GM18519 (cell line): ENCODE results near the gene TSPAN3.

Experiments used
- ATAC-seq: cut with Tn5 transposase; IDR thresholded peaks from one replicate; pipeline ENCODE4 v1.9.1; 2021; ENCODE audit warnings: mild to moderate bottlenecking, moderate library complexity; ENCODE audit not compliant: unreplicated experiment, low FRiP score

TSPAN3 gene

DNA sequence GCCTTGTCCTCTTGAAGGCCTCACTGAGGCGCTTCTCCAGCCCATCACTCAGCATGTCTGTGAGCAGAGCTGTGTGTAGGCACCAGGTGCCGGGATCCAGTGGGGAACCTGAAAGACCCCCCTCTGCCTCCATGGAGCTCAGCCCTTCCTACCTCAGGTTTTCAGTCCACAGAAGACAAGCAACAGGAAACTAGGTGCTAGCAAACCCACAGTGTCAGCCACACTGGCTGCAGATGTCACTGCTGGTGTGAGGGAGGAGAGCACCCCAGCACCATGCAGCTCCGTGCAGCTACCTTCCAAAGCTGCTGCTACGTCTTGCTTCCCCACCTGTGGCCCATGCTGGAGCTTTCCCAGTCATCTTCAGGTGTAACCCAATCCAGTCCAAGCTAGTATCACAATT is 58.0 kb downstream of the TSPAN3 start:
- ATAC-seq = no peak

DNA sequence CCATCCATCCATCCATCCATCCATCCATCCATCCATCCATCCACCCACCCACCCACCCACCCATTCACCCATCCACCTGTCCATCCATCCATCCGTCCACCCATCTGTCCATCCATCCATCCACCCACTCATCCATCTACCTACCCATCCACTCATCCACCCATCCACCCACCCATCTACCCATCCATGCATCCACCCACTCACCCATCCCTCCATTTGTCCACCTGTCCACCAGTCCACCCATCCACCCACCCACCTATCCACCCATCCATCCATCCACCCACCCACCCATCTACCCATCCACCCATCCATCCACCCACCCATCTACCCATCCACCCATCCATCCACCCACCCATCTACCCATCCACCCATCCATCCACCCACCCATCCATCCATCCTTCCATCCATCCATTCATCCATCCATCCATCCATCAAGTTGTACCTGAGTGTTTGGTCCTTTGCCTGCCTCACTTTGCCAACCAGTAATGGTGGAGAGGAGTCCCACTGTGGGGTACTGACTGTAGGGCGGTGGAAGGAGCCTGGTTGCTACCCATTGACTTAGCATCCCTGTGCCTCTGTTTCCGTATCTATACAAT is 58.7 kb downstream of the TSPAN3 start:
- no peak for ATAC-seq

DNA sequence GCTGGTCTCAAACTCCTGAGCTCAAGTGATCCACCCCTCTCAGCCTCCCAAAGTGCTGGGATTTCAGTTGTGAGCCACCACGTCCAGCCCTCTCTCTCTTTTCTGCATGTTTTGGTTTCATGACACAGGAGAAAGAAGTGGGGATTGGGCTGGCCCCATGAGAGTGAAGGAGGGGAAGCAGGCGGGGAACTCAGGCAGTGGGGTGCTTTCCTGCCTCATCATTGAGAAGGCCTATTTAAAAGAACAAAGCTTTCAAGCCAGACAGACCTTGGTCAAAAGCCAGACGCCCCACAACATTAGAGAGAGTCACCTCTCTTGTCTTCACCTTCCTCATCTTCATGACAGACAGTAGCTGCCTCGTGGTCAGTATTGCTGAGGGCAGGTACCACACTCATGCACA is 60.1 kb downstream of the TSPAN3 start:
- no peak for ATAC-seq

DNA sequence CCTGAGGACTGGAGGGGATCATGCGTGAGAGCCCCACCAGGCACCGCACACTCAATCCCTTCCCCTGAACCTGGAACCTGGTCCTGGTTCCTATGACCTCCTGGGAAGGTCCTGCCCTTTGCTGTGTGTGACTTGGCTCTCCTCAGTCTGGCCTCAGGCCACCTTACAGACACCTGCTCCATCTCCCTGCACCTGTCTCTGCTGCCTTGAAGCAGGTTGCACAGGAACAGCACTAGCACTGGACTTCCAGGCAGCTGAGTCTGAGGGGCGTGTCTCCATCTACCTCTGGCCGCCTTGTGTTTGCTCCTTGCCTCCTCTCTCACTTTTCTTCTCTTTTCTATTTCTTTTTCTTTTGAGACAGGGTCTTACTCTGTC is 60.6 kb downstream of the TSPAN3 start:
- no peak for ATAC-seq

DNA sequence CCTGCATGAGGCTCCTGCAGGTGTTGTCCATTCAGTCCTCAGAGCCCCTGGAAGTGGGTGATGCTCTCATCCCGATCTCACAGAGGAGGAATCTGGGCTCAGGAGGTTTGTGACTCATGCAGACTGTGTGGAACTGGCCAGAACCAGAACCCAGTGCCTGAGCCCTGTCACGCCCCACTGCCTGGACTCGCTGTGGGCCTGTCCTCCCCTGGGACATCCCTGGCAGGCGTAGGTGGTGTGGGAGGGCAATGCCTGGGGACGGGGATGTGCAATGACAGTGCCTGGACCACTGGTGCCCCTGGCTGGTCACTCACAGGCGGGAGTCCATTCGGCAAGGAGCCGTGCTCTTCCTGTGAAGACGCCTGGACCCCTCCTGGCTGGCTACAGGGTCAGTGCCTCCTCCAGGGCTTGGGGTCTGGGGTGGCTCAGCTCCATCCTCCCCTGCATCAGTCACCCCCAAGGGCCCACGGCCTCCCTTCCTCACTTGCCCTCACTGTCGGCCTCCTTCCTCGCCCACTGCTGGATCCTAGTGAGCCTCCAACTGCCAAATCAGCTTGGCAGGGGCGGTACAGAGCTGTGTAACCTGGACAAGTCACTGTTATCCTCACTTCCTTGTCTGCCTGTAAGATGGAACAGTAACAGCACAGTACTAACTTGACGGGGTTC is 61.1 kb downstream of the TSPAN3 start:
- ATAC-seq = no peak

DNA sequence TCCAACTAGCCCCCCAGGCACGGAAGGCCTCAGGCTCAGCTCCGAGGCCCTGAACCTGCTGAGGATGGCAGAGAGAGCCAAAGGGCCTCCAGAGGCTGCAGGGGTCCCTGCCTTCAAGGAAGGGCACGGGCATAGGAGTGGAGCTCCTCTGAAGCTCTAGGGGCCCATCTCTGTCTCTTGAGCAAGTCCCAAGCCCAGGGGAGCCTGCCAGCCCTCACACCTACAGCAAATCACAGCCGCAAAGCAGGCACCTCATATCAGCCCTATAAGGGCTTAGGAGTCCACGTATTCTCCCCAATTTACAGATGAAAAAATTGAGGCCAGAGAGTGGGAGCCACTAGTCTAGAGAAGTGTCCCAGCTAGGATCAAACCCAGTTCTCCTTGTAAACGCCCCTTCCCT is 61.7 kb downstream of the TSPAN3 start:
- no peak for ATAC-seq

DNA sequence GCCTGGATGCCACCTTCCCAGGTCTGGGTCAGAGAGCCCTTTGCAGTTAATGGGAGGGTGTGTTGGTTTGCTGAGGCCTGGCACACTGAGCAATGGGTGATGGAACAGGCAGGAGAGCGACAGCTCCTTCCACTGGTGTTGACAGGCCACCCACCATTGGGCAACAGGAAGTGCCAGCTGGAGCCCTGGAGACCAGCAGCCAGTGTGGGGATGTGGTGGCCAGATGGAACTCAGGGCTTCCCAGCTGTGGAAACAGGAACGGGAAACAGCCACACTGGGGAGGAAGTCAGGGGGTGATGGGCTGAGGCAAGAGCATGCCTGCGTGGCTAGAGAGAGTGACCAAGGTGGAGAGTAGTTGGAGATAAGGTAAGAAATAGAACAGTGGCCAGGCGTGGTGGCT is 66.7 kb downstream of the TSPAN3 start:
- no peak for ATAC-seq

DNA sequence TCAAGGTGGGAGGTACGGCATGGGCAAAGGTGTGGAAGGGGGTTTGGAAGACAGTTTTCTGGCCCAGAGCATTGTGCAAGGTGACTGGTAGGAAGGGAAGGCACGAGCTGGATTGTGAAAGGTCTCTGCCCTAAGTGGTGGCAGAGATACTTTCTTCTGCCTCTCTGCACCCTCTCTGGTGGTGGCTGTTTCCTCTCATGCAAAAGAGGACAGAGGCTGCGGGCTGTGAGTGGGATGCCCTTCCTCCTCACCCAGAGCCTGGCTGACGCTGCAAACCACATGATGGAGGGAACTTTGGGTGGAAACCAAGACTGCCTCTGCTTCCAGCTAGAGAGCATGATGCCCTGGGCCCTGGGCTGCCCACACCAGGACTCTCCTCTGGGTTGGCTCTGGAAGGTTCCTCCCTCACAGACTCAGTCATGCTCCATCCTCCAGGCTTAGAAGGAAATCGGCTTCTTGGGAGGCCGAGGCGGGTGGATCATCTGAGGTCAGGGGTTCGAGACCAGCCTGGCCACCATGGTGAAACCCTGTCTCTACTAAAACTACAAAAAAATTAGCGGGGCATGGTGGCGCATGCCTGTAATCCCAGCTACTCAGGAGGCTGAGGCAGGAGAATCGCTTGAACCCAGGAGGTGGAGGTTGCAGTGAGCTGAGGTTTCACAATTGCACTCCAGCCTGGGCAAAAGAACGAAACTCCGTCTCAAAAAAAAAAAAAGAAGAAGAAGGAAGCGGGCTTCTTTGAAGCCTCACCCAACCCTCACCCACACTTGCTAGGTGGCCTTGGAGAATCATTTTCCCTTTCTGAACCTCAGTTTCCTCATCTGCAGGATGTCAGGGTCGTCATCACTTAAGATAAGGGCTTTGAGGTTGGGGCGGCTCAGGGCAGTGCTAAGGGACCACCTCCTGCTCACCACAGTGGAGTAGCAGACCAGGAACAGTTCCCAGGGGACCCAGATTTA is 67.7 kb downstream of the TSPAN3 start:
- no peak for ATAC-seq

DNA sequence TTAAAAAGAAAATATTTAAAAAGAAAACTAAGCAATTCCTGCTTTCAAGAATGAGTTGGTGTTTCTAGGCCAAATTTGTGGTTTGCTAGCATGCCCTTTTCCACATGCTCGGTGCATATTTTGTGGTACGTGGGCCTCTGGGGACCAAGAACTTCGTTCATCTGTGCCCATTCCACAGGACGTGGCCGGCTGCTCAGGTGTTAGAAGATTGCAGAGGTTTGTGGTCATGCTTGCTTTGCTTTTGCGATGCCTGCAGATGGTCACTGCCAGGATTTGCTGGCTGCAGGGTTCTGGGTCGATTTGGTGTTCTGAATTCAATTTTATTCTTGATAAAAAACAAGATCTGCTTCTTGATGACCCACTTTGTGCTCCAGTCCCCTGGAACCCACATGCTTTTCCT is 68.5 kb downstream of the TSPAN3 start:
- no peak for ATAC-seq

DNA sequence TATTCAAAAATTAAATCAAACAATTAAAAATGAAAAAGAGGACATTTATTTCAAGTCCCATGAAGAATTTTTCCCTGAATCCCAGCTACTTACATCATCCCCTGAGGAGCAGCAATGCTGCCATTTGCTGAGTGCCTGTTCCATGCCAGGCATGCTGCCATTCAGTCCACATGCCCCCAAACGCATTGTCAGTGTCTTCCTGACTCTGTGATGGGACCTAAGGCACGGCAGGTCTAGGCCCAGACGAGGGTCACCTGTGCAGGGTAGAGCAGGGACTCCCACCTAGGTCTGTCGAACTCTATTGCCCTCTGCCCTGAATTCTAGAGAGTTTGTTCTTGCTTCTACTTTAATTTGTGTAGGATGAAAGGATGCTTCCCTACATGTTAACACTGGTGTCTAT is 68.9 kb downstream of the TSPAN3 start:
- ATAC-seq = no peak

DNA sequence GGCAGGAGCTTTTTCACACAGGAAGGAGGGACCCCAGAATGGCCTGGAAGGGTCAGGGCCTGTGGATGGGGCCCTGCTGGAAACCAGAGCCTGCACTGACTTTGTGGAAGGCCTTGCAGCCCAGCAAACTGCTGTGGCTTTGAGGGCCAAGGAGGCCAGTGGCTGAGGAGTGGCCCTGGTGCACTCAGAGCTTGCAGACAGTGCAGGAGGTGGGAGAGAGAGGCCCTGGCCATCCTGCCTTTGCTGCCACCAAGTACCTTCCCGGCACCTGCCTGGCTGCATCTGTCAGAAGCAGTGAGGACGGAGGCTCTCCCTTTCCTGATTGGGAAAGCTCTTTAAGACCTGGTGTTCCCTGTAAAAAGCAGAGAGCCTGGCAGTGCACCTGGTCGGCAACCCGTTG is 69.6 kb downstream of the TSPAN3 start:
- ATAC-seq = no peak

DNA sequence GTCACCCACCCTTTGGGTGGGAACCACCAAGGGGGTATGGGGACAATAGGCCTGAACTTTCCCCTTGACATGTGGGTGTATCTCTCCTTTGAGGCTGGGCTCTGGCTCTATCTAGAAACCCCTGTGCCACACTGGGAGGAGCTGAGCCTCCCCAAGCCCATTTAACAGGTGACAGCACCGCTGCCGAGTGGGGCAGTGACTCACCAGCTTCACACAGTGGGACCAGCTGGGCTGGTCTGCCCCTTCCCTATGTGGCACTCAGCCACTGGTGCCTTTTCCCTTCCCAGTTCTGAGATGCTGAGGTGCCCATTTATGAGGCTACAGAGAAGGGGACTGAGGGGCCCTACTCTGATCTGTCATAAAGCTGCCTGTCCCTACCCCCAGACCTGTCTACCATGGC is 70.9 kb downstream of the TSPAN3 start:
- no peak for ATAC-seq

DNA sequence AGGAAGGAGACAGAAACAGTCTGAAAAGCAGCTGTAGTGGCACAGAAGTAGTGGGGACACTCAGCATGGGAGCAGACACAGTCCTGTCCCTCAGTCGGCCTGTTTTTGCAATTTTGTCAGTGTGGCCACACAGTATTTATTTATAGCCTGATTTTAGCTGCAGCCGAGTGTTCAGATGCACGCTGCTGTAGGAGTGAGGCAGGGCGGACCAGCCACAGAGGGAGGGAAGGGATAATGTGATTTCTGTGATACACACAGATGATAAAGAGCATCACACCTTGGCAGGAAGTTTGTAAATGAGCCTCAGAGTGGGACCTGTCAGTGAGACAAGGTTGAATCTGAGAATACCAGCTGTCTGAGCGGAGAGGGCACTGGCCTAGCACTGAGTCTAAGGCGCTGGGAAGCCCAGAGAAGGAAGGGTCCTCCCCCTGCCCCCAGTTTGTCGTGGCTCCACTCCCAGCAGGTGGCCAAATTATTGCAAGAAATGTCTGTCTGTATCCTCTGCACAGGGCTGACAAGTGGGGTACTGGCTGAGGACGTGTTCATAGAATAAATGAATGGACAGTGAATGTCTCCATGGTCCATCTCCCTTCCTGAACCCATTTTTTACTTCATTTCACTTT is 72.1 kb downstream of the TSPAN3 start:
- ATAC-seq = no peak

DNA sequence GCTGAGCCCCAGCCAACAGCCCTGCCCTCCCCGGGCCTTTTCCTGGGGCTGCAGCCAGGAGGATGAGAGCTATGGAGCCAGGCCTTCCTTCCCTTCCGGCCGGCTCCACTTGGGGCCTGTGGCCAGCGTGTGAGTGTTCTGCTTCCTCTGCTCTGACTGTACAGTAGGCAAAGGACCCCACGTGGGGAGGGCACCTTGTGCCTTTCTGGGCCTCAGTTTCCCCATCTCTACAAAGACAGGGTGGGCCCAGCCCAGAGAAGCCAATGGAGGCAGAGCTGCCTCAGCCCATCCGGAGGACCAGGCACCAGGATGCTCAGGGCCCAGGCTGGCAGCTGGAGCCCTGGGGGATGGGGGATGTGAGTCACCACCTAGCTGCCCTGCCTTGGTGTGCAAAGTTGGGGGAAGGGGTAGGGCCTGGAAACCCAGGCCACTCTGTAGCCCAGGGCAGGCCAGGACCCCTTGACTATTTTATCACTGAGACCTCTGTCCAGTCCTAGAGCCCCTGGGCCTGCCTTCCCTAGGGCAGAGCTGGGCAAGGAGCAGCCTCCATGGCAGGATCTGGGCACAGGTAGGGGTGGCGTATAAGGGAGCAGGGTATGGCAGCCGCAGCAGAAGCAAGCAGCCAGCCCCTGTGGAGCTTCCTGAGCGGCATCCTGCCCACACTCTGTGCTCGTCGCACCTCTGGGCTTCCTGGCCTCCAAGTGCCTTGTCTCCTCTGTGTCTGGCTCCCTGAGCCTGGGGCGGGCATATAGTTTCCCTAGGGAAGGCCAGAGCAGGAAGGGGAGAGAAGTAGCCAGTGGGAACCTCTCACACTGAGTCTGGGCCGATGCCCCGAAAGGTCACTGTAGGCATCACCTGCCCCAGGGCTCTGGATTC is 74.1 kb downstream of the TSPAN3 start:
- ATAC-seq = no peak

DNA sequence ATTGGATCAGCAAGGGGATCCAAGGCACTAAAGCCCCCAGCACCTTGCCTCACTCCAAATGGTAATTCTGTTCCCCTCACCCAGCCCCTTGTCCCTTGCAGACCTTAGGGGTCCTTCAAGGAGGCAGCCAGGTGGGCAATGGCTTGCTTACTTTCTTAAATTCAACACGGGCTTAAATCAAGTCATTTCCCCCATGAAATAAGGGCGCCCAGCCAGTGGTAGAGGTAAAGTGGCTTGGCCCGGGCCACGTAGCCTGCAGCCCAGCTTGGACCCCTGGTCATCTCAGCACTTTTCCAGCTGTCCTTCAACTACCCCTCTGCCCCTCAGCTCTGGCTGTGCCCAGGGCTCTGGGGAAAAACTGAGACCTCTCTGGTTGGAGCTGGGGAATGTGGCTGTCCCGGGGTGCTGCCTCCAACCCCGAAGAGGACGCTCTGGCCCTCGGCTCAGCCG is 74.8 kb downstream of the TSPAN3 start:
- no peak for ATAC-seq

DNA sequence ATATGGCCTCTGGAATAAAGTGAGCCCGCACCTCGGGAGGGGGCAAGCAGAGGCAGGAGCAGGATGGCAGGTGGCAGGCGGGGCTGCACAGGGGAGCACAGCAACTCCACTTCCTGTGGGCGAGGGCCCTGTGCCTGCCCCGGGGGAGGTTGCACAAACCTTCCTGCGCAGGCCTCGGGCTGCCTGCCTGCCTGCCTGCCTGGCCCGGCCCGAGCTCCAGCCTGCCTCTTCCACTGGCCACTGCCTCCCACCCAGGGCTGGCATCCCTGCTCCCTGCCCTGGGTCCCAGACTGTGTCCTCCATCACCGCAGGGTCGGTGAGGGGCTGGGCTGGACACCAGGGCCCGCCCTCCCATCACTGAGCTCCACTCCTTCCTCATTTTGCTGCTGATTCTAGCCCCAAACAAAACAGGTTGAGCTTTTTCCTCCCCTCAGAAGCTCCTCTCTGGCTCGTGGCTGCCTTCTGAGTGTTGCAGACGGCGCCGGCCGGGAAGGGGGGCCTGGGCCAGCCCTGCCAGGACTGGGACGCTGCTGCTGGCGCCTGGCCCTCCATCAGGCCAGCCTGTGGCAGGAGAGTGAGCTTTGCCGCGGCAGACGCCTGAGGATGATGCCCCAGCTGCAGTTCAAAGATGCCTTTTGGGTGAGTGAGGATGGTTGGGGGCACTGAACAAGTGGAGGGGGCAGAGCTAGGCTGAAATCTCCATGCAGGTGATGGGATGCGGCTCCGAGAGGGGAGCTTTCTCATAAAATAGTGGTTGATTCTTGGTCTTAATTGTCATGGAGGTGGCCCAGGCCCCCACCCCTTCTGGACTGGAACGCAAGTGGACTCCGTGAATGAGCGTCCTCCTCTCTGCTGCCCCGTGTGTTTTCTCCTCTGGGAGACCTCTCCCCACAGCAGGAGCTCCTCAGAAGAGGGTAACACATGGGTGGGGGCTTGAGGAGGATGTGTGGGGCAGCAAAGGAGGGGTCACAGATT is 75.7 kb downstream of the TSPAN3 start, which contains the start of gene PSTPIP1:
Gene PSTPIP1 (plus strand): TSS at position 156 of the 975 bp plus-strand sequence. CDS start 448 bp downstream, at position 604.
- no peak for ATAC-seq

DNA sequence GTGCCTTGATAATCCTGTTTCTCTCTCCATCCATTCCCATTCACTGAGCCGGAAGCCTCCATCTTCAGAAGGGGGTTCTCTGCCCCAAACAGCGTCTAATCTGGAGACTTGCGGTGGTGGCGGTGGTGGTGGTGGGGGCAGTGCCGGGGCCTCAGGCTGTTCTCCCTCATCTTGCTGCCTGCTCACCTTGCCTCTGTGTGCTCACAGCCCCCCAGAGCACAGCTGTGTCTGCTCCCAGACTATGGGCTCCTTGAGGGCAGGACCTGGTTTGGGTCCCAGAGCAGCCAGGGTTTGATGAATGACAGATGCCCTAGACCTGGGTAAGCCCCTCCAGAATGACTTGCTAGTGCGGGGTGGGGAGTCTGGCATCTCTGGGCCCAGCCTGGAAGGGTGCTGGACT is 76.4 kb downstream of the TSPAN3 start:
- no peak for ATAC-seq

DNA sequence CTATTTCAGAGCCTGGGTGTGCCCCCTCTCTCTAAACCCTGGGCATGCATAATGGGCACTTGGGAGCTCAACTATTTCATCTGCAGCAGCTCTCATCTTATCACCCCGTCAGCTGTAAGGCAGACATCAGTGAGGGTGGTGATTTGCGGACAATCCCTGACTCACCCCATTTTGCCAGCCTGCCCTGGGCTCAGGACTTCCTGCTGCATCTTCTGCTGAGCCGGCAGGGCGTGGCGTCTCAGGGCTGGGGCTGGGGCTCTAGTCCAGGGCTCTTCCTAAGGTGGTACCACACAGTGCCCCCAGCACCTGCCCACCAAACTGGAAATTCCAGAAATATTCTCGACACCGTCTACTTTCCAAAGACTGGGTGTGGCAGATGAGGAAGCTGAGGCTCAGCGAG is 76.9 kb downstream of the TSPAN3 start:
- no peak for ATAC-seq
